Colonic mucosa (tissue), 4 donors: Measurements from ENCODE around the gene FICD. TPM values are rescaled to one million over a fixed set of nuclear protein-coding genes. Genes with fewer than 3 reads are reported as not detected.
"Not testable (repeated sequence)": the region's sequence is repeated elsewhere in the genome, so short reads cannot be mapped to it uniquely, and the experiment has no call there.

Experiments used
- DNase-seq: peaks from one replicate; pipeline ENCODE4 v3.0.0-alpha.2; 2020
- H3K27ac ChIP-seq: fragments of 200-600 bp; one replicate; pipeline ENCODE4 v1.8.0; 2021
- H3K27me3 ChIP-seq: fragments of 200-600 bp; one replicate; pipeline ENCODE4 v1.8.0; 2021
- H3K36me3 ChIP-seq: fragments of 200-600 bp; one replicate; pipeline ENCODE4 v1.8.0; 2021
- H3K4me1 ChIP-seq: fragments of 200-600 bp; one replicate; pipeline ENCODE4 v1.8.0; 2021; ENCODE audit warnings: mild to moderate bottlenecking
- H3K4me3 ChIP-seq: fragments of 200-600 bp; one replicate; pipeline ENCODE4 v1.8.0; 2021
- H3K9ac ChIP-seq, 2 donors: one replicate each; pipeline ENCODE4 v1.7.0; 2013; ENCODE audit warnings: control low read depth in 2 of 2, low read depth in 2 of 2, low read length in 2 of 2
- H3K9me3 ChIP-seq: fragments of 200-600 bp; one replicate; pipeline ENCODE4 v1.8.0; 2021
- intact Hi-C: fragments of 100-400 bp; cut with DNase I; formaldehyde crosslinking; loops from one replicate; pipeline ENCODE4 v1.14.1; 2022
- total RNA-seq, 2 donors: library from RNA; stranded (reverse); fragmentation: NEBNext Ultra II Directional in 1 of 2; extraction: Animal tissue kit (Norgen Biotek cat#: 25700) in 1 of 2; gene quantifications; one replicate each; pipeline ENCODE4 v1.2.1, GENCODE V29; 2021
- TF ChIP-seq, protein P1 (sequence below): fragments of 200-600 bp; IDR thresholded peaks from one replicate; pipeline ENCODE4 v1.8.0; 2022; ENCODE audit warnings: antibody characterized with exemption, mild to moderate bottlenecking
- donor health status: healthy.
- donor health status: DM: no; HTN: no; CAD: no.
- donor health status: DM: no; HTN: no; CAD: no.

Gene FICD
- total RNA-seq, 2 donors from 2014 or later, result 3.5 to 6.2 TPM

DNA sequence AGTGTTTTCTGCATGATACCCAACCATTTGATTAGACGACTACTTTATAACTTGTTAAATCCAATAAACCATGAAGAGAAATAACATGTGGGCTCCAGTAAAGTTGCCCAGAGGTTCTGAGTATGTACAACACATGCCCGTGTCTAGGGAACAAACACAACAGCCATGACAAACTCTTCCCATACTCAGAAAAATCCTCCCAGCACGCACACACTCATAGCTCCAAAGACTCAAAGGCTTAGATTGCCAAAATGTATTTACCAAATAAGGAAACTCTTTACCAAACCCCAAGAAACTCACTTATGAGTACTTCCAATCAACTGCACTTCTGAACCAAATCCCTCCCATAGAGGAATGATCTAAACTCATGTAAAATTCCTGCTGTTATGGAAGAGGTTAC is 28.6 kb downstream of the FICD start:
- H3K27ac ChIP-seq, result no peak overlapping the region
- TF ChIP-seq, protein P1, sequence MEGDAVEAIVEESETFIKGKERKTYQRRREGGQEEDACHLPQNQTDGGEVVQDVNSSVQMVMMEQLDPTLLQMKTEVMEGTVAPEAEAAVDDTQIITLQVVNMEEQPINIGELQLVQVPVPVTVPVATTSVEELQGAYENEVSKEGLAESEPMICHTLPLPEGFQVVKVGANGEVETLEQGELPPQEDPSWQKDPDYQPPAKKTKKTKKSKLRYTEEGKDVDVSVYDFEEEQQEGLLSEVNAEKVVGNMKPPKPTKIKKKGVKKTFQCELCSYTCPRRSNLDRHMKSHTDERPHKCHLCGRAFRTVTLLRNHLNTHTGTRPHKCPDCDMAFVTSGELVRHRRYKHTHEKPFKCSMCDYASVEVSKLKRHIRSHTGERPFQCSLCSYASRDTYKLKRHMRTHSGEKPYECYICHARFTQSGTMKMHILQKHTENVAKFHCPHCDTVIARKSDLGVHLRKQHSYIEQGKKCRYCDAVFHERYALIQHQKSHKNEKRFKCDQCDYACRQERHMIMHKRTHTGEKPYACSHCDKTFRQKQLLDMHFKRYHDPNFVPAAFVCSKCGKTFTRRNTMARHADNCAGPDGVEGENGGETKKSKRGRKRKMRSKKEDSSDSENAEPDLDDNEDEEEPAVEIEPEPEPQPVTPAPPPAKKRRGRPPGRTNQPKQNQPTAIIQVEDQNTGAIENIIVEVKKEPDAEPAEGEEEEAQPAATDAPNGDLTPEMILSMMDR, result no peak
- no peaks in the 10 kb centered on the region for H3K9me3 ChIP-seq
- no peak for DNase-seq
- H3K4me3 ChIP-seq, result no peak overlapping the region
- H3K36me3 ChIP-seq, result peaks cover 15% of the 10 kb centered on the region
- intact Hi-C loops, result no loop called here
- no peaks in the 10 kb centered on the region for H3K4me1 ChIP-seq
- H3K9ac ChIP-seq, result no peak overlapping the region
- H3K27me3 ChIP-seq, result no peaks in the 10 kb centered on the region

DNA sequence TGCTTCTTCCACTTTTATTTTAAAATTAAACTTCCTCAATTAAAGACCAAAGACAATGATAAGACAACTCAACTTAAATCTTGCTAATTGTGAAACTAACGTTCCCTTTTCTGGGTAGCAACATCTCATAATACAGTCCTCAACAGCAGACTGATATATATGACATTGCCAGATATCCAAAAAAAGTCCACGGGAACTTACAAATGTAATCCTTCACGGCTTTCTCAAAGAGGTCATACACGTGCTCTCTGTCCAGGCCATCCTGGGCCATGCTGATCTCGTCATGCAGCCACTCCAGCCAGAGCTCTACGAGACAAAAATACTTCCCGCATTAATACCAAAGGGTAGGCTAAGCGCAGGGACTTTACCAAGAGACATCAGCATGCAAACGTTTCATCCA is 32.6 kb downstream of the FICD start:
- Histone ChIP-seq H3K27ac (no peak overlapping the region), H3K36me3 (peaks cover 15% of the 10 kb centered on the region), H3K9me3 (no peaks in the 10 kb centered on the region), H3K27me3 (no peaks in the 10 kb centered on the region), H3K4me3 (no peak overlapping the region), H3K4me1 (no peaks in the 10 kb centered on the region), H3K9ac (no peak overlapping the region)
- no peak for DNase-seq
- TF ChIP-seq, protein P1, result no peak
- intact Hi-C loops, result no loop called here

DNA sequence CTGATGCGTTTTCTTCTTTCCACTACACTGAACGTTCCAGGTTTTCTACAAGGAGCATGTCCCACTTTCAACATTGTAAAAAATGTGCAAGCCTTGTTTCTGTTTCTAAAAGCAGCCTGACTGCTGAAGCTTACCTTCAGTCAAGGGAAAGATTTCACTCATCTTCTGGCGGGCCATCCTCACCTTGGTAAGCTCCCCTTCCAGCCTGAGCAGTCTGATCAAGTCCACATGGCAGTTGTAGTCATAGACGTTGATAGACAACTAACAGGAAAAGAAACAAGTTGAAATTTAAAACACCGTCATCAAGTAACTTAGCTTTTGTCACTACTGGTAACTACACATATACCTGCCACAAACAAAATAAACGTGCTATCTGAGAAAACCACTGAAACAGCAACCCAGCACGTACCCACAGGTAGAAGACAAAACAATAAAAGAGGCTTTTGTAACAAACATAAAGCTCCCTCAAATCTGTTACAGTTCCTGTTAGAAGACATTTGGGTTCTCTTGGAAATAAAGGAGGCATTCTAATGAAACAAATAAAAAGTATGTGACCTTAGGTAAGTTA is 34.0 kb downstream of the FICD start:
- intact Hi-C loops, result no loop called here
- Histone ChIP-seq H3K27ac (no peak overlapping the region), H3K4me1 (no peaks in the 10 kb centered on the region), H3K9me3 (no peaks in the 10 kb centered on the region), H3K27me3 (no peaks in the 10 kb centered on the region), H3K9ac (no peak overlapping the region), H3K36me3 (peaks cover 7% of the 10 kb centered on the region), H3K4me3 (no peak overlapping the region)
- TF ChIP-seq, protein P1, result no peak
- DNase-seq, result no peak

GRCh38 chr12:108551535-108551934 is 36.5 kb downstream of the FICD start:
- DNase-seq, result no peak
- Histone ChIP-seq H3K4me1 (no peaks in the 10 kb centered on the region), H3K4me3 (no peak overlapping the region), H3K27ac (no peak overlapping the region), H3K36me3 (peaks cover 2% of the 10 kb centered on the region), H3K27me3 (no peaks in the 10 kb centered on the region), H3K9ac (no peak overlapping the region), H3K9me3 (no peaks in the 10 kb centered on the region)
- TF ChIP-seq, protein P1, result no peak
- intact Hi-C loops, result no loop called here

- no peak for DNase-seq
- intact Hi-C loops, result no loop called here
- Histone ChIP-seq H3K4me3 (no peak overlapping the region), H3K27ac (no peak overlapping the region), H3K9me3 (no peaks in the 10 kb centered on the region), H3K4me1 (no peaks in the 10 kb centered on the region), H3K9ac (no peak overlapping the region), H3K36me3 (no peaks in the 10 kb centered on the region), H3K27me3 (no peaks in the 10 kb centered on the region)
- TF ChIP-seq, protein P1, result no peak
These were observed 38.7 kb downstream of the FICD start for GRCh38 chr12:108553799-108554198.

GRCh38 chr12:108555383-108555782 is 40.3 kb downstream of the FICD start:
- H3K27me3 ChIP-seq, intact Hi-C loops, H3K9ac ChIP-seq, H3K27ac ChIP-seq, DNase-seq, H3K4me1 ChIP-seq, H3K4me3 ChIP-seq, H3K36me3 ChIP-seq, H3K9me3 ChIP-seq: not testable (repeated sequence)
